PC-9 (cell line): ENCODE results near the gene ASB17.

Source experiments
- CTCF ChIP-seq: fragments of 200-600 bp; sonication (generic); conservative IDR thresholded peaks from 2 replicates; pipeline ENCODE4 v1.6.1; 2017; ENCODE audit warnings: mixed run types, antibody characterized with exemption, mild to moderate bottlenecking, moderate library complexity
- EZH2 ChIP-seq: fragments of 200-600 bp; sonication (generic); IDR thresholded peaks from 2 replicates; pipeline ENCODE4 v1.8.0; 2017; ENCODE audit warnings: antibody characterized with exemption, low read depth

DNA sequence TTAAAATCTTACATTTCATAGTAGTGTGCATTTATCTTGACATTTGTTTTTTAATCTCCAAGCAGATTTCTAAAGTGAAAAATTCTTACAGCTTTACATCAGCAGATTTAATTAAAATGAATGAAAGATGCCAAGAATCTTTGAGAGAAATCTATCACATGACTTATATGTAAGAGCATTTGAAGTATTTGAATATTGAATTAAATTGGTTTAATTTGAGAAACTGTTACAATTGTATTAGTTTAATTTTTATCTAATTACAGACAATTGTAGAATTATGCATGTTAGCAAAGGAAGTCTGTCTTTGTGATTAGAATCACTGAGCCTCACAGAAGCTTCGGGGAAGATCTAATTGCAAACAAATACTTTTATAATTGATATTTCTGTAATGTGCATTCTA is 52.2 kb downstream of the ASB17 start:
- no peak for TF ChIP-seq CTCF
- TF ChIP-seq EZH2, result no peak
